Ishikawa (cell line): ENCODE data around the gene INPP5K.
A peak's percentile ranks its signal among the peaks of the same experiment; 100 is the strongest.

Experiments used
- CEBPB ChIP-seq: IDR thresholded peaks from 2 replicates; pipeline ENCODE4 v1.6.1; 2012
- CREB1 ChIP-seq: IDR thresholded peaks from 2 replicates; pipeline ENCODE4 v1.6.1; 2012; ENCODE audit warnings: low read depth
- EGR1 ChIP-seq: IDR thresholded peaks from 2 replicates; pipeline ENCODE4 v1.6.1; 2012
- EP300 ChIP-seq: IDR thresholded peaks from 2 replicates; pipeline ENCODE4 v1.6.1; 2012; ENCODE audit warnings: borderline replicate concordance
- FOXM1 ChIP-seq: IDR thresholded peaks from 2 replicates; pipeline ENCODE4 v1.6.1; 2012; ENCODE audit warnings: low read depth, borderline replicate concordance
- MAX ChIP-seq: IDR thresholded peaks from 2 replicates; pipeline ENCODE4 v1.6.1; 2012
- NFIC ChIP-seq: IDR thresholded peaks from 2 replicates; pipeline ENCODE4 v1.6.1; 2012
- RAD21 ChIP-seq: IDR thresholded peaks from 2 replicates; pipeline ENCODE4 v1.6.1; 2012; ENCODE audit warnings: low read depth
- REST ChIP-seq: IDR thresholded peaks from 2 replicates; pipeline ENCODE4 v1.6.1; 2012; ENCODE audit warnings: low read depth, mild to moderate bottlenecking
- TAF1 ChIP-seq: IDR thresholded peaks from 2 replicates; pipeline ENCODE4 v1.6.1; 2012; ENCODE audit warnings: low read depth, mild to moderate bottlenecking
- TCF12 ChIP-seq: IDR thresholded peaks from 2 replicates; pipeline ENCODE4 v1.6.1; 2012; ENCODE audit warnings: low read depth
- TEAD4 ChIP-seq: IDR thresholded peaks from 2 replicates; pipeline ENCODE4 v1.6.1; 2012
- USF1 ChIP-seq: IDR thresholded peaks from 2 replicates; pipeline ENCODE4 v1.6.1; 2012
- YY1 ChIP-seq: IDR thresholded peaks from 2 replicates; pipeline ENCODE4 v1.6.1; 2012; ENCODE audit warnings: low read depth
- ZBTB7A ChIP-seq: IDR thresholded peaks from 2 replicates; pipeline ENCODE4 v1.6.1; 2012; ENCODE audit warnings: low read depth

Gene INPP5K

GRCh38 chr17:1491443-1492248 lies 24.8 kb downstream of the INPP5K start:
- TF ChIP-seq EGR1 (no peak), FOXM1 (no peak), MAX (no peak), CREB1 (no peak), RAD21 (no peak), EP300 (no peak), TEAD4 (no peak), USF1 (no peak), ZBTB7A (no peak), TCF12 (no peak), REST (no peak), TAF1 (no peak), CEBPB (no peak), NFIC (no peak), YY1 (no peak)

GRCh38 chr17:1490643-1491442 lies 25.6 kb downstream of the INPP5K start:
- TF ChIP-seq REST (no peak), EP300 (no peak), TEAD4 (no peak), ZBTB7A (peak; percentile 86), NFIC (no peak), MAX (peak; percentile 52; the same call in 1 of the 2 replicates), TAF1 (no peak; the same call in 1 of the 2 replicates), EGR1 (no peak), CREB1 (no peak), TCF12 (peak; percentile 41; the same call in 1 of the 2 replicates), CEBPB (no peak), RAD21 (no peak), USF1 (no peak)

- no peak for TF ChIP-seq NFIC
- TF ChIP-seq YY1: no peak
- TF ChIP-seq TCF12: no peak
- no peak for TF ChIP-seq RAD21
- no peak for TF ChIP-seq TEAD4
- no peak for TF ChIP-seq CEBPB
- no peak for TF ChIP-seq REST
- TF ChIP-seq EGR1: no peak
- TF ChIP-seq CREB1: no peak
- no peak for TF ChIP-seq MAX
- no peak for TF ChIP-seq EP300
- no peak for TF ChIP-seq ZBTB7A
- no peak for TF ChIP-seq USF1
- TF ChIP-seq TAF1: no peak
Measured at GRCh38 chr17:1488826-1489270, 27.6 kb downstream of the INPP5K start.
